ENCODE data around the gene EYA2. TPM values are rescaled to one million over a fixed set of nuclear protein-coding genes. Genes with fewer than 3 reads are reported as not detected.

Gene EYA2
- total RNA-seq, 1 experiment from 2014 or later: not detected

DNA sequence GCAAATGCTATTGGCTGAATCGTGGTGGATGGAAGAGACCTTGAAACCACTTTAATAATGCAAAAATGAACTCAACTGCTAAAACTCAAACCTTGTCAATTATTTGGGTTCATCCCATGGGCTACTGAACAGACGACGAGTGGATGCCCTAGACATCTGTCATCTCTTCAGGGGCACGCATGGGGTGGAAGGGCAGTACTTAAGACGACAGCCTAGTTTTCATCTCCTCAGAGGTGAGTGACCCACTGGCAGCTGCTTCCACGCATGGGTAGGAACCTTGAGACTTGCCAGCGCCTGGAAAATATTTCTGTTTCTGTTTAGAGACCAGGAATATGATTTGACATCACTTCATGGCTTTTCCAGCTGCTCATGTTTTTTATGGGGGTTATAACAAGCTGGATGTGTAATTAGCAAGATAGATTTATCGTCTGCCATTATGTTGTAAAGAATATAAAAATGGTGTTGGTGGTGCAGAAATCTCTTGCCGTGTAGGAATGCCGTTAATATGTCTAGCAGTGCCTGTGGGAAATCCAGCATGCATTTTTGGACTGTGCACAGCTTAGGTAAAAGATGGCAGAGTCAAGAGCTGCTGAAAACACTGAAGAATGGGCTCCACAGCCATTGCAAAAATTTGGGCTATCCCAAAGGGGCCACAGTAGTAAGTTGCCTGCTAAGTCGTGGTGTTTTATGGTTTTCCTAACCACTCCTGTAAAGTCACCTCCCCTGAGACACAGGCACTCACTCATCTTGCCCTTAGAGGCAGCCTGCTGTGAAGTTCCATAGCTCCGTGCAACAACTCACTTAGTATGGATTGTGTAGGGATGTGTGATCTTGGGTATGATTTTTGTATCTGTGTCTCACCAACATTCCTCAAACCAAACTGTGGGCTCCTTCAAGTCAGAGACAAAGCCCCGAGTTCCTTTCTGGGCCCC is 203.3 kb downstream of the EYA2 start:
- no peaks in the 10 kb centered on the region for H3K36me3 ChIP-seq (ENCODE audit: insufficient read depth, low read length, poor library complexity, severe bottlenecking)
- H3K4me3 ChIP-seq (ENCODE audit: low read depth, low read length, poor library complexity, severe bottlenecking): no peak overlapping the region
- ChIA-PET POLR2A (ENCODE audit: low non-redundant PET) (no interaction called here), CTCF (no interaction called here)
- peaks cover 37% of the 10 kb centered on the region for H3K27me3 ChIP-seq (replicated peaks; ENCODE audit: insufficient read depth, low read depth, low read length, poor library complexity)
- H3K4me1 ChIP-seq (ENCODE audit: insufficient read depth, low read length, poor library complexity, severe bottlenecking): no peaks in the 10 kb centered on the region
- H3K9me3 ChIP-seq (ENCODE audit: low read depth, low read length, poor library complexity, severe bottlenecking): peaks cover 8% of the 10 kb centered on the region
- no peak overlapping the region for H3K27ac ChIP-seq (ENCODE audit: low read depth, low read length, poor library complexity, severe bottlenecking)
- no peak for DNase-seq (ENCODE audit: low spot score)
- no TSS peak for BruUV-seq (replicated peaks)
- no peak for TF ChIP-seq EZH2 (IDR thresholded peaks at IDR 0.05; ENCODE audit: borderline replicate concordance, low read depth, low read length, poor library complexity, severe bottlenecking)
- TF ChIP-seq, protein P1, sequence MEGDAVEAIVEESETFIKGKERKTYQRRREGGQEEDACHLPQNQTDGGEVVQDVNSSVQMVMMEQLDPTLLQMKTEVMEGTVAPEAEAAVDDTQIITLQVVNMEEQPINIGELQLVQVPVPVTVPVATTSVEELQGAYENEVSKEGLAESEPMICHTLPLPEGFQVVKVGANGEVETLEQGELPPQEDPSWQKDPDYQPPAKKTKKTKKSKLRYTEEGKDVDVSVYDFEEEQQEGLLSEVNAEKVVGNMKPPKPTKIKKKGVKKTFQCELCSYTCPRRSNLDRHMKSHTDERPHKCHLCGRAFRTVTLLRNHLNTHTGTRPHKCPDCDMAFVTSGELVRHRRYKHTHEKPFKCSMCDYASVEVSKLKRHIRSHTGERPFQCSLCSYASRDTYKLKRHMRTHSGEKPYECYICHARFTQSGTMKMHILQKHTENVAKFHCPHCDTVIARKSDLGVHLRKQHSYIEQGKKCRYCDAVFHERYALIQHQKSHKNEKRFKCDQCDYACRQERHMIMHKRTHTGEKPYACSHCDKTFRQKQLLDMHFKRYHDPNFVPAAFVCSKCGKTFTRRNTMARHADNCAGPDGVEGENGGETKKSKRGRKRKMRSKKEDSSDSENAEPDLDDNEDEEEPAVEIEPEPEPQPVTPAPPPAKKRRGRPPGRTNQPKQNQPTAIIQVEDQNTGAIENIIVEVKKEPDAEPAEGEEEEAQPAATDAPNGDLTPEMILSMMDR (conservative IDR thresholded peaks at IDR 0.05; ENCODE audit: low read depth, low read length): no peak
- intact Hi-C loops (cut with micrococcal nuclease; ENCODE audit: unreplicated experiment): no loop called here

DNA sequence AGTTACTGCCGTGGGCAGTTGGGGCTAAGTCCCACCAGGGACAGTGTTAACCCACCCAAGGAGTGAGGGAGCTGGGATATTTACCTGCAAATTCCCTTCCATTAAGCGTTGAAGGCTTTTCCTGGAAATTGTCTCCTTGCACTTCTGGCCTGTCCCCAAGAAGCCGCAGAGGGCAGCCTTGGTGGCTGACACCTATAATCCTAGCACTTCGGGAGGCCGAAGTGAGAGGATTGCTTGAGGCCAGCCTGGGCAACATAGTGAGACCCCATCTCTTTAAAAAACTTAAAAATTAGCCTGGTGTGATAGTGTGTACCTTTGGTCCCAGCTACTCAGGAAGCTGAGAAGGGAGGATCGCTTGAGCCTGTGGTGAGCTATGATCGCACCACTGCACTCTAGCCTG is 204.4 kb downstream of the EYA2 start:
- TF ChIP-seq, protein P1 (conservative IDR thresholded peaks at IDR 0.05; ENCODE audit: low read depth, low read length): no peak
- TF ChIP-seq EZH2 (IDR thresholded peaks at IDR 0.05; ENCODE audit: borderline replicate concordance, low read depth, low read length, poor library complexity, severe bottlenecking): no peak
- no peak for DNase-seq (ENCODE audit: low spot score)
- BruUV-seq (replicated peaks): no TSS peak
- Histone ChIP-seq H3K4me3 (ENCODE audit: low read depth, low read length, poor library complexity, severe bottlenecking) (no peak overlapping the region), H3K27me3 (replicated peaks; ENCODE audit: insufficient read depth, low read depth, low read length, poor library complexity) (peaks cover 37% of the 10 kb centered on the region), H3K27ac (ENCODE audit: low read depth, low read length, poor library complexity, severe bottlenecking) (no peak overlapping the region), H3K4me1 (ENCODE audit: insufficient read depth, low read length, poor library complexity, severe bottlenecking) (no peaks in the 10 kb centered on the region), H3K36me3 (ENCODE audit: insufficient read depth, low read length, poor library complexity, severe bottlenecking) (no peaks in the 10 kb centered on the region), H3K9me3 (ENCODE audit: low read depth, low read length, poor library complexity, severe bottlenecking) (peaks cover 8% of the 10 kb centered on the region)
- intact Hi-C loops (cut with micrococcal nuclease; ENCODE audit: unreplicated experiment): no loop called here
- POLR2A ChIA-PET (ENCODE audit: low non-redundant PET): no interaction called here
- CTCF ChIA-PET: no interaction called here

- peaks cover 8% of the 10 kb centered on the region for H3K9me3 ChIP-seq (ENCODE audit: low read depth, low read length, poor library complexity, severe bottlenecking)
- H3K27me3 ChIP-seq (replicated peaks; ENCODE audit: insufficient read depth, low read depth, low read length, poor library complexity): peaks cover 37% of the 10 kb centered on the region
- CTCF ChIA-PET: no interaction called here
- no TSS peak for BruUV-seq (replicated peaks)
- DNase-seq (ENCODE audit: low spot score): no peak
- no peak overlapping the region for H3K4me3 ChIP-seq (ENCODE audit: low read depth, low read length, poor library complexity, severe bottlenecking)
- intact Hi-C loops (cut with micrococcal nuclease; ENCODE audit: unreplicated experiment): no loop called here
- POLR2A ChIA-PET (ENCODE audit: low non-redundant PET): no interaction called here
- H3K27ac ChIP-seq (ENCODE audit: low read depth, low read length, poor library complexity, severe bottlenecking): no peak overlapping the region
- H3K4me1 ChIP-seq (ENCODE audit: insufficient read depth, low read length, poor library complexity, severe bottlenecking): no peaks in the 10 kb centered on the region
- H3K36me3 ChIP-seq (ENCODE audit: insufficient read depth, low read length, poor library complexity, severe bottlenecking): no peaks in the 10 kb centered on the region
- TF ChIP-seq, protein P1 (conservative IDR thresholded peaks at IDR 0.05; ENCODE audit: low read depth, low read length): no peak
- TF ChIP-seq EZH2 (IDR thresholded peaks at IDR 0.05; ENCODE audit: borderline replicate concordance, low read depth, low read length, poor library complexity, severe bottlenecking): no peak
These were observed 205.3 kb downstream of the EYA2 start for GRCh38 chr20:47099825-47100441.

All from A673 (cell line).